ENCODE measurements around the gene SAT1.

SAT1 gene

DNA sequence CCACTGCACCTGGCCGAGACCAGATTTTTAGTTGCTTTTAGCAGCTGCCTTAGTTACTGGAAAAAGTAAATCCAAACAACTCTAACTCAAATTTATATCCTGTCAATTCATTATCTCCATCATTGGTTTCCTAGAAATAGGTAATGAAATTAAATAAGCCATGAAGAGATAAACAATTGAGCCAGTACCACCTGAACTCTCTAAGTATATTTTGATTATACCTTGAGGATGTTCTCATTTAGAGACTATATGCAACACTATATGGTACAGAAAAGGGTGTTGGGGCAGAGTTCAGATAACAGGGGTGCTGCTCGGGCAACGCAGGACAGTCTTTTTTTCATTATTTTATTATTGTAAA lies 35.0 kb downstream of the SAT1 start:
- peaks cover 0 to 7% (median 7%) of the 10 kb centered on the region in 5 donors for H3K9me3 ChIP-seq (ENCODE audit: control insufficient read depth in 5 of 5, low read length in 5 of 5)
- H3K4me3 ChIP-seq (ENCODE audit: low read depth in 1 of 5, low read length in 5 of 5): no peak overlapping the region
- no peaks in the 10 kb centered on the region for H3K4me1 ChIP-seq (ENCODE audit: control insufficient read depth in 5 of 5, insufficient read depth in 5 of 5, low read length in 5 of 5)
- H3K27ac ChIP-seq (ENCODE audit: low read depth, low read length): no peak overlapping the region
- H3K9ac ChIP-seq (ENCODE audit: low read length in 5 of 5): no peak overlapping the region
- H3K27me3 ChIP-seq (ENCODE audit: control insufficient read depth in 5 of 5, insufficient read depth in 4 of 5, low read length in 5 of 5): peaks cover 0 to 9% (median 6%) of the 10 kb centered on the region in 5 donors
- H3K36me3 ChIP-seq (ENCODE audit: control insufficient read depth in 5 of 5, insufficient read depth in 5 of 5, low read length in 5 of 5): no peaks in the 10 kb centered on the region

DNA sequence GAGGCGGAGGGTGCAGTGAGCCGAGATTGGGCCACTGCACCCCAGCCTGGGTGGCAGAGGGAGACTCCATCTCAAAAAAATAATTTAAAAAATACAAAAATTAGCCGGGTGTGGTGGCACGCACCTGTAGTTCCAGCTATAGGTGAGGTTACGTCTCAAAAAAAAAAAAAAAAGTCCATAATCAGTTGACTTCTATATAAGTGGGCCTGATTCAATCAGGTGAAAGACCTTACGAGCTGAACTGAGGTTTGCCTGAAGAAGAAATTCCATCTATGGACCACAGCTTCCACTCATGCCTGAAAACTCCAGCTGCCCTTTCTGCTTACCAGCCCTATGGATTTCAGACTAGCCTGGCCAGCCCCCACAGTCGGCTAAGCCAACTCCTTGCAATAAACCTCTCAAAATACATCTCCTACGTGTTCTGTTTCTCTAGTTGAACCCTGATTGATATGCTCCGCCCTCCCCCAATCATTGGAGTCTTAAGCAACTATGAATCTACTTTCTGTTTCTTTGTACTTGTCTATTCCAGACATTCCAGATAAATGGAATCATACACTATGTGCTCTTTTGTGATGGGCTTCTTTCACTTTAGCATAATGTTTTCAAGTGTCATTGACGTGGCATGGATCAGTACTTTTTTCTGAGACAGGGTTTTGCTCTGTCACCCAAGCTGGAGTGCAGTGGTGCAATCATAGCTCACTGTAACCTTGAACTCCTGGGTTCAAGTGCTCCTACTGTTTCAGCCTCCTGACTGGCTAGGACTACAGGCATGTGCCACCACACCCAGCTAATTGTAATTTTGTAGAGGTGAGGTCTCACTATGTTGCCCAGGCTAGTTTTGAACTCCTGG lies 36.6 kb downstream of the SAT1 start:
- H3K9me3 ChIP-seq (ENCODE audit: control insufficient read depth in 5 of 5, low read length in 5 of 5): no peaks in the 10 kb centered on the region
- peaks cover 0 to 9% (median 6%) of the 10 kb centered on the region in 5 donors for H3K27me3 ChIP-seq (ENCODE audit: control insufficient read depth in 5 of 5, insufficient read depth in 4 of 5, low read length in 5 of 5)
- H3K9ac ChIP-seq (ENCODE audit: low read length in 5 of 5): no peak overlapping the region
- no peaks in the 10 kb centered on the region for H3K4me1 ChIP-seq (ENCODE audit: control insufficient read depth in 5 of 5, insufficient read depth in 5 of 5, low read length in 5 of 5)
- H3K4me3 ChIP-seq (ENCODE audit: low read depth in 1 of 5, low read length in 5 of 5): no peak overlapping the region
- H3K36me3 ChIP-seq (ENCODE audit: control insufficient read depth in 5 of 5, insufficient read depth in 5 of 5, low read length in 5 of 5): no peaks in the 10 kb centered on the region
- no peak overlapping the region for H3K27ac ChIP-seq (ENCODE audit: low read depth, low read length)

GRCh38 chrX:23820235-23820782 lies 37.3 kb downstream of the SAT1 start:
- H3K36me3 ChIP-seq (ENCODE audit: control insufficient read depth in 5 of 5, insufficient read depth in 5 of 5, low read length in 5 of 5): no peaks in the 10 kb centered on the region
- no peak overlapping the region for H3K4me3 ChIP-seq (ENCODE audit: low read depth in 1 of 5, low read length in 5 of 5)
- no peaks in the 10 kb centered on the region for H3K4me1 ChIP-seq (ENCODE audit: control insufficient read depth in 5 of 5, insufficient read depth in 5 of 5, low read length in 5 of 5)
- H3K27ac ChIP-seq (ENCODE audit: low read depth, low read length): no peak overlapping the region
- H3K27me3 ChIP-seq (ENCODE audit: control insufficient read depth in 5 of 5, insufficient read depth in 4 of 5, low read length in 5 of 5): peaks cover 0 to 9% (median 6%) of the 10 kb centered on the region in 5 donors
- no peak overlapping the region for H3K9ac ChIP-seq (ENCODE audit: low read length in 5 of 5)
- H3K9me3 ChIP-seq (ENCODE audit: control insufficient read depth in 5 of 5, low read length in 5 of 5): no peaks in the 10 kb centered on the region

DNA sequence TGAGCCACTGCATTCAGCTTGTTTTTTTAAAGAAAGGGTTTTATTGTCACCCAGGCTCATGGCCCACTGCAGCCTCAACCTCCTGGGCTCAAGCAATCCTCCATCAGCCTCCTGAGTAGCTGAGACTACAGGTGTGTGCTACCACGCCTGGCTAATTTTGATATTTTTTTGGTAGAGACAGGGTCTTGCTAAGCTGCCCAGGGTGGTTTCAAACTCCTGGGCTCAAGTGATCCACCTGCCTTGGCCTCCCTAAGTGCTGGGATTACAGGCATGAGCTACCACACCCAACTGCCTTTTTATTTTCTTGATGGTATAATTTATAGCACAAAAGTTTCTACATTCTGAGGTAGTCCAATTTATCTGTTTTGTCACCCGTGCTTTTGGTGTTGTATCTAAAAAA lies 38.9 kb downstream of the SAT1 start:
- Histone ChIP-seq H3K9me3 (ENCODE audit: control insufficient read depth in 5 of 5, low read length in 5 of 5) (no peaks in the 10 kb centered on the region), H3K27ac (ENCODE audit: low read depth, low read length) (no peak overlapping the region), H3K9ac (ENCODE audit: low read length in 5 of 5) (no peak overlapping the region), H3K4me1 (ENCODE audit: control insufficient read depth in 5 of 5, insufficient read depth in 5 of 5, low read length in 5 of 5) (no peaks in the 10 kb centered on the region), H3K27me3 (ENCODE audit: control insufficient read depth in 5 of 5, insufficient read depth in 4 of 5, low read length in 5 of 5) (peaks cover 0 to 12% (median 4%) of the 10 kb centered on the region in 5 donors), H3K4me3 (ENCODE audit: low read depth in 1 of 5, low read length in 5 of 5) (no peak overlapping the region), H3K36me3 (ENCODE audit: control insufficient read depth in 5 of 5, insufficient read depth in 5 of 5, low read length in 5 of 5) (no peaks in the 10 kb centered on the region)

- no peak overlapping the region for H3K9ac ChIP-seq (ENCODE audit: low read length in 5 of 5)
Measured at GRCh38 chrX:23822397-23822796, 39.4 kb downstream of the SAT1 start.

DNA sequence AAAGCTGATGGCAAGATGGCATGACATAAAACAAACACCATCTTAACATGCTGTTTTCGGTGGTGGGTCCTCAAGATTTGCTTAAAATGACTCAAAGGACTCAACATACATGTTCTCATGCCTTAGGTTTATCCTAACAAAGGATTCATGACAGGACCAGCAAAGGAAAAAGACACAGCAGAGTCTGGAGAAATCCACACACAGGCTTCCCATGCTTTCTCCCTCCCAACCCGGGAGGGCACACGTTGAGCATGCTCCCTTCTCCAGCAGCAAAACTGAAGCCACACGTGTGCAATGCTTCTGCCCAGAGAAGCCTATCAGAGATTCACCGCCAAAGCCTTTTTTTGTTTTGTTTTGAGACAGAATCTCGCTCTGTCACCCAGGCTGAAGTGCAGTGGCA lies 39.9 kb downstream of the SAT1 start:
- H3K9ac ChIP-seq (ENCODE audit: low read length in 5 of 5): no peak overlapping the region
- peaks cover 0 to 6% (median 2%) of the 10 kb centered on the region in 5 donors for H3K27me3 ChIP-seq (ENCODE audit: control insufficient read depth in 5 of 5, insufficient read depth in 4 of 5, low read length in 5 of 5)
- H3K36me3 ChIP-seq (ENCODE audit: control insufficient read depth in 5 of 5, insufficient read depth in 5 of 5, low read length in 5 of 5): no peaks in the 10 kb centered on the region
- no peaks in the 10 kb centered on the region for H3K9me3 ChIP-seq (ENCODE audit: control insufficient read depth in 5 of 5, low read length in 5 of 5)
- H3K4me1 ChIP-seq (ENCODE audit: control insufficient read depth in 5 of 5, insufficient read depth in 5 of 5, low read length in 5 of 5): no peaks in the 10 kb centered on the region
- no peak overlapping the region for H3K27ac ChIP-seq (ENCODE audit: low read depth, low read length)
- H3K4me3 ChIP-seq (ENCODE audit: low read depth in 1 of 5, low read length in 5 of 5): no peak overlapping the region

More at GRCh38 chrX:23822397-23822796, 39.4 kb downstream of the SAT1 start:
- H3K27ac ChIP-seq (ENCODE audit: low read depth, low read length): no peak overlapping the region
- no peaks in the 10 kb centered on the region for H3K4me1 ChIP-seq (ENCODE audit: control insufficient read depth in 5 of 5, insufficient read depth in 5 of 5, low read length in 5 of 5)
- H3K9me3 ChIP-seq (ENCODE audit: control insufficient read depth in 5 of 5, low read length in 5 of 5): no peaks in the 10 kb centered on the region
- no peak overlapping the region for H3K4me3 ChIP-seq (ENCODE audit: low read depth in 1 of 5, low read length in 5 of 5)
- peaks cover 0 to 7% (median 2%) of the 10 kb centered on the region in 5 donors for H3K27me3 ChIP-seq (ENCODE audit: control insufficient read depth in 5 of 5, insufficient read depth in 4 of 5, low read length in 5 of 5)
- no peaks in the 10 kb centered on the region for H3K36me3 ChIP-seq (ENCODE audit: control insufficient read depth in 5 of 5, insufficient read depth in 5 of 5, low read length in 5 of 5)

DNA sequence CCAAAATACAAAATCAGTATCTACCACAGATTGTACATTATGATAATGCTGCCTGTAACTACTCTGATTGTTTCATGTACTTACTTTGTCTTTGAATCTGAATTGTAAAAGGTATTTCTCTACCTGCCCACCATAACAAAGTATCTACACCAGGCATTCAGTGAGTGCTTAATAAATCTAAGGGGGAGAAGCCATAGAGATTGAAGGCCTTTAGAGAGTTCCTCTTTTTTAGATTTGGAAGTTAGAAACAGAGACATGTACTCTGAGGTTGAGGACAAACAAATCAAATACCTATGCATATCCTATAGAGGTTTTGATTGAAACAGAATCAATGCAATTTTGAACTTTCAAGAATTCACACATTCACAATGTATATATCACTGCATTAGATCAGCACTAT lies 42.7 kb downstream of the SAT1 start:
- Histone ChIP-seq H3K9me3 (ENCODE audit: control insufficient read depth in 5 of 5, low read length in 5 of 5) (no peaks in the 10 kb centered on the region), H3K27ac (ENCODE audit: low read depth, low read length) (no peak overlapping the region), H3K4me1 (ENCODE audit: control insufficient read depth in 5 of 5, insufficient read depth in 5 of 5, low read length in 5 of 5) (no peaks in the 10 kb centered on the region), H3K9ac (ENCODE audit: low read length in 5 of 5) (no peak overlapping the region), H3K36me3 (ENCODE audit: control insufficient read depth in 5 of 5, insufficient read depth in 5 of 5, low read length in 5 of 5) (no peaks in the 10 kb centered on the region), H3K27me3 (ENCODE audit: control insufficient read depth in 5 of 5, insufficient read depth in 4 of 5, low read length in 5 of 5) (peaks cover 0 to 6% (median 0%) of the 10 kb centered on the region in 5 donors), H3K4me3 (ENCODE audit: low read depth in 1 of 5, low read length in 5 of 5) (no peak overlapping the region)

DNA sequence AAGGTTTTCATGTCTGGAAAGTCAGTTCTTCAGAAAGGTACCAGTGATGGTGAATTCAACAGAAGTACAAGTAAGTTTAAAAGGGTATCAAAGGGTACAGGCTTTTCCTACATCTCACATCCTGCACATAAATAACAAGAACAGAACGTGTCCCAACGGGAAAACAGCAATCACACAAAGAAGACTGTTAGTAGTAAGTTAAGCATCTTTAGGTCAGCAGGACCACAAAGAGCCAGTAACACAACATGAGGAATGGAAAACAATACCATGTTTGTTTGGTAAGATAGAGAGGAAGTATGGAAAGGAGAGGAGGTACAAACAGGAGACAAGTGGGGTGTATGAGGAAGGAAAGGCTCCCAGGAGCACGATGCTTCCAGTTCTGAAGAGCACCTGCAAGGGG lies 43.2 kb downstream of the SAT1 start:
- Histone ChIP-seq H3K27ac (ENCODE audit: low read depth, low read length) (no peak overlapping the region), H3K4me1 (ENCODE audit: control insufficient read depth in 5 of 5, insufficient read depth in 5 of 5, low read length in 5 of 5) (no peaks in the 10 kb centered on the region), H3K36me3 (ENCODE audit: control insufficient read depth in 5 of 5, insufficient read depth in 5 of 5, low read length in 5 of 5) (no peaks in the 10 kb centered on the region)

DNA sequence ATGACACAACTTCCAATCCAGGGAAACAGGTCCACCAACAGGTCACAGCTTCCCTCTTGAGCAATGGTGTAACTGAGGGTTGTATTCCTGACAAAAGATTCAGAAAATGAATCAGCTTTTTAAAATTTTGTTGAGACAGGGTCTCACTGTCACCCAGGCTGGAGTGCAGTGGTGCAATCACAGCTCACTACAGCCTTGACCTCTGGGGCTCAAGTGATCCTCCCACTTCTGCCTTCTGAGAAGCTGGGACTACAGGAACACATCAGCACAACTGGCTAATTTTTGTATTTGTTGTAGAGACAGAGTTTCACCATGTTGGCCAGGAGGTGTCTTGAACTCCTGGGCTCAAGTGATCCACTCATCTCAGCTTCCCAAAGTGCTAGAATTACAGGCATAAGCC lies 43.7 kb downstream of the SAT1 start:
- Histone ChIP-seq H3K27me3 (ENCODE audit: control insufficient read depth in 5 of 5, insufficient read depth in 4 of 5, low read length in 5 of 5) (peaks cover 0 to 6% (median 0%) of the 10 kb centered on the region in 5 donors), H3K4me3 (ENCODE audit: low read depth in 1 of 5, low read length in 5 of 5) (no peak overlapping the region), H3K36me3 (ENCODE audit: control insufficient read depth in 5 of 5, insufficient read depth in 5 of 5, low read length in 5 of 5) (no peaks in the 10 kb centered on the region), H3K9ac (ENCODE audit: low read length in 5 of 5) (no peak overlapping the region), H3K4me1 (ENCODE audit: control insufficient read depth in 5 of 5, insufficient read depth in 5 of 5, low read length in 5 of 5) (no peaks in the 10 kb centered on the region), H3K9me3 (ENCODE audit: control insufficient read depth in 5 of 5, low read length in 5 of 5) (no peaks in the 10 kb centered on the region), H3K27ac (ENCODE audit: low read depth, low read length) (no peak overlapping the region)

More for the DNA sequence above, 43.2 kb downstream of the SAT1 start:
- Histone ChIP-seq H3K9ac (ENCODE audit: low read length in 5 of 5) (no peak overlapping the region), H3K9me3 (ENCODE audit: control insufficient read depth in 5 of 5, low read length in 5 of 5) (no peaks in the 10 kb centered on the region), H3K27me3 (ENCODE audit: control insufficient read depth in 5 of 5, insufficient read depth in 4 of 5, low read length in 5 of 5) (peaks cover 0 to 6% (median 0%) of the 10 kb centered on the region in 5 donors), H3K4me3 (ENCODE audit: low read depth in 1 of 5, low read length in 5 of 5) (no peak overlapping the region)

DNA sequence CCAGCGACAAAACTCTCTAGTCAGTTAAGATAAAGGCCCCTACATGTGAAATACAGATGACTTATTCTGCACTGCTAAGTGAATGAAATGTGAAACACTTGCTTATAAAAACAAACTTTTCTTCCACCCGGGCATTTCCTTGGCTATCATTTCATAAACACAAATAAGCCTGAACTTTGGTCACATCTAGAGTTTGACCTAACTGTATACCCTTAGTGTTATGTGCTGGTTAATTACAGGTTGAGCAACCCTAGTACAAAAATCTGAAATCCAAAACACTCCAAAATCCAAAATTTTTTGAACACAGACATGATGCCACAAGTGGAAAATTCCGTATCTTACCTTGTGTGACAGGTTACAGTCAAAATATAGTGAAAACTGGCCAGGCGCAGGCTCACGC lies 45.9 kb downstream of the SAT1 start:
- Histone ChIP-seq H3K9ac (ENCODE audit: low read length in 5 of 5) (no peak overlapping the region), H3K36me3 (ENCODE audit: control insufficient read depth in 5 of 5, insufficient read depth in 5 of 5, low read length in 5 of 5) (no peaks in the 10 kb centered on the region), H3K27ac (ENCODE audit: low read depth, low read length) (no peak overlapping the region), H3K4me1 (ENCODE audit: control insufficient read depth in 5 of 5, insufficient read depth in 5 of 5, low read length in 5 of 5) (no peaks in the 10 kb centered on the region), H3K9me3 (ENCODE audit: control insufficient read depth in 5 of 5, low read length in 5 of 5) (no peaks in the 10 kb centered on the region), H3K27me3 (ENCODE audit: control insufficient read depth in 5 of 5, insufficient read depth in 4 of 5, low read length in 5 of 5) (peaks cover 0 to 3% (median 0%) of the 10 kb centered on the region in 5 donors), H3K4me3 (ENCODE audit: low read depth in 1 of 5, low read length in 5 of 5) (no peak overlapping the region)
